ENCODE data around the gene UBN2.

The UBN2 gene

GRCh38 chr7:139230023-139230422 lies 1.0 kb upstream of the UBN2 start:
- Histone ChIP-seq H3K36me3 (ENCODE audit: control insufficient read depth, insufficient read depth, low read length) (no peaks in the 10 kb centered on the region), H3K4me3 (replicated peaks; ENCODE audit: low read depth, low read length) (no peak overlapping the region), H3K27me3 (replicated peaks; ENCODE audit: control insufficient read depth, insufficient read depth, low read length) (no peaks in the 10 kb centered on the region)
- DNase-seq (ENCODE audit: extremely low read depth, insufficient read length), result no peak
- TF ChIP-seq, protein P1, sequence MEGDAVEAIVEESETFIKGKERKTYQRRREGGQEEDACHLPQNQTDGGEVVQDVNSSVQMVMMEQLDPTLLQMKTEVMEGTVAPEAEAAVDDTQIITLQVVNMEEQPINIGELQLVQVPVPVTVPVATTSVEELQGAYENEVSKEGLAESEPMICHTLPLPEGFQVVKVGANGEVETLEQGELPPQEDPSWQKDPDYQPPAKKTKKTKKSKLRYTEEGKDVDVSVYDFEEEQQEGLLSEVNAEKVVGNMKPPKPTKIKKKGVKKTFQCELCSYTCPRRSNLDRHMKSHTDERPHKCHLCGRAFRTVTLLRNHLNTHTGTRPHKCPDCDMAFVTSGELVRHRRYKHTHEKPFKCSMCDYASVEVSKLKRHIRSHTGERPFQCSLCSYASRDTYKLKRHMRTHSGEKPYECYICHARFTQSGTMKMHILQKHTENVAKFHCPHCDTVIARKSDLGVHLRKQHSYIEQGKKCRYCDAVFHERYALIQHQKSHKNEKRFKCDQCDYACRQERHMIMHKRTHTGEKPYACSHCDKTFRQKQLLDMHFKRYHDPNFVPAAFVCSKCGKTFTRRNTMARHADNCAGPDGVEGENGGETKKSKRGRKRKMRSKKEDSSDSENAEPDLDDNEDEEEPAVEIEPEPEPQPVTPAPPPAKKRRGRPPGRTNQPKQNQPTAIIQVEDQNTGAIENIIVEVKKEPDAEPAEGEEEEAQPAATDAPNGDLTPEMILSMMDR (IDR thresholded peaks at IDR 0.05; ENCODE audit: insufficient read depth, low read length, poor library complexity, severe bottlenecking), result no peak

- H3K4me3 ChIP-seq (replicated peaks; ENCODE audit: low read depth, low read length), result peak overlapping the region; percentile 74
- TF ChIP-seq, protein P1 (IDR thresholded peaks at IDR 0.05; ENCODE audit: insufficient read depth, low read length, poor library complexity, severe bottlenecking), result no peak
- no peaks in the 10 kb centered on the region for H3K36me3 ChIP-seq (ENCODE audit: control insufficient read depth, insufficient read depth, low read length)
- no peaks in the 10 kb centered on the region for H3K27me3 ChIP-seq (replicated peaks; ENCODE audit: control insufficient read depth, insufficient read depth, low read length)
- DNase-seq (ENCODE audit: extremely low read depth, insufficient read length), result no peak
These were observed 608 bp upstream of the UBN2 start for GRCh38 chr7:139230484-139230773.

GRCh38 chr7:139231513-139232376 lies 708 bp downstream of the UBN2 start:
- TF ChIP-seq, protein P1 (IDR thresholded peaks at IDR 0.05; ENCODE audit: insufficient read depth, low read length, poor library complexity, severe bottlenecking), result no peak
- H3K27me3 ChIP-seq (replicated peaks; ENCODE audit: control insufficient read depth, insufficient read depth, low read length), result no peaks in the 10 kb centered on the region
- H3K4me3 ChIP-seq (replicated peaks; ENCODE audit: low read depth, low read length), result peak overlapping the region; percentile 74
- DNase-seq (ENCODE audit: extremely low read depth, insufficient read length), result peak; percentile 36
- H3K36me3 ChIP-seq (ENCODE audit: control insufficient read depth, insufficient read depth, low read length), result no peaks in the 10 kb centered on the region

- peak overlapping the region; percentile 74 for H3K4me3 ChIP-seq (replicated peaks; ENCODE audit: low read depth, low read length)
- TF ChIP-seq, protein P1 (IDR thresholded peaks at IDR 0.05; ENCODE audit: insufficient read depth, low read length, poor library complexity, severe bottlenecking), result no peak
- no peaks in the 10 kb centered on the region; the same call in 1 of the 2 replicates for H3K36me3 ChIP-seq (ENCODE audit: control insufficient read depth, insufficient read depth, low read length)
- no peak for DNase-seq (ENCODE audit: extremely low read depth, insufficient read length)
- H3K27me3 ChIP-seq (replicated peaks; ENCODE audit: control insufficient read depth, insufficient read depth, low read length), result no peaks in the 10 kb centered on the region
These were observed 1.3 kb downstream of the UBN2 start for GRCh38 chr7:139232377-139232717.

DNA sequence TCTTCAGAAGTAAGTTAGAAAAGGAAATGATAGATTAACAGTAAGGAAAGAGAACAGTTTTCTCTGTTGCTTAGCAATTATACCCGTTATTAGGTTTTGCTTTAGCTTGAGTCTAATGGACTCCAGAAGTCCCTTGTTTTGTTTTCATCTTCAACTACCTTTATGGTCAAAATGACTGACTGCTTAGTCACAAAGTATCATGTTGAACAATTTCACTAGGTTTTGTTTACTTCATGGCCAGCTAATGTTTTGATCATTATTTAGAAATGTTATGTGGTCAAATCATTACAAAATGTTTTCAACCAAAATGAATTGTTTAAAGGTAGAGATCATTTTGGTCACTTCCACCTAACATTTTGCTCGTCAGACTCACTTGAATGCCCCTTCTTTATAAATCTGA lies 1.9 kb downstream of the UBN2 start:
- TF ChIP-seq, protein P1 (IDR thresholded peaks at IDR 0.05; ENCODE audit: insufficient read depth, low read length, poor library complexity, severe bottlenecking), result no peak
- H3K27me3 ChIP-seq (replicated peaks; ENCODE audit: control insufficient read depth, insufficient read depth, low read length), result no peaks in the 10 kb centered on the region
- no peak for DNase-seq (ENCODE audit: extremely low read depth, insufficient read length)
- no peaks in the 10 kb centered on the region; the same call in 1 of the 2 replicates for H3K36me3 ChIP-seq (ENCODE audit: control insufficient read depth, insufficient read depth, low read length)
- H3K4me3 ChIP-seq (replicated peaks; ENCODE audit: low read depth, low read length), result peak overlapping the region; percentile 74; the same call in 1 of the 2 replicates
